DMS79 (cell line): ENCODE data around the gene TMEM184A.

Source experiments
- DNase-seq: peaks from one replicate; lab custom pipeline; 2025; lab: John Stamatoyannopoulos, UW

The TMEM184A gene

GRCh38 chr7:1501487-1502270 lies 54.3 kb downstream of the TMEM184A start:
- no peak for DNase-seq

- DNase-seq, result no peak
These were observed 55.8 kb downstream of the TMEM184A start for GRCh38 chr7:1500064-1500807.

GRCh38 chr7:1499367-1500029 lies 56.5 kb downstream of the TMEM184A start:
- DNase-seq, result no peak

GRCh38 chr7:1498370-1499305 lies 57.4 kb downstream of the TMEM184A start:
- no peak for DNase-seq

GRCh38 chr7:1497293-1497927 lies 58.6 kb downstream of the TMEM184A start:
- DNase-seq, result no peak

- DNase-seq, result no peak
These were observed 59.3 kb downstream of the TMEM184A start for GRCh38 chr7:1496531-1497292.

- no peak for DNase-seq
These were observed 60.3 kb downstream of the TMEM184A start for GRCh38 chr7:1495564-1496242.

- no peak for DNase-seq
These were observed 61.0 kb downstream of the TMEM184A start for GRCh38 chr7:1494866-1495563.

GRCh38 chr7:1494447-1494846 lies 61.6 kb downstream of the TMEM184A start:
- DNase-seq, result no peak

- DNase-seq, result no peak
These were observed 62.4 kb downstream of the TMEM184A start for GRCh38 chr7:1493571-1493970.

- DNase-seq, result no peak
These were observed 62.9 kb downstream of the TMEM184A start for GRCh38 chr7:1493129-1493528.

GRCh38 chr7:1492640-1493039 lies 63.4 kb downstream of the TMEM184A start:
- DNase-seq, result no peak
